ENCODE measurements around the gene PLD1. TPM values are rescaled to one million over a fixed set of nuclear protein-coding genes. Genes with fewer than 3 reads are reported as not detected.

The PLD1 gene
- total RNA-seq, 4 donors from 2014 or later, result 15.3 to 55.9 (median 45.4) TPM

- WGBS, 2 donors, result 86 to 89% methylated on average over 1 of the region's 1 CpG
Observed at GRCh38 chr3:171607452-171607851, 202.8 kb downstream of the PLD1 start.

GRCh38 chr3:171606151-171606751, 204.0 kb downstream of the PLD1 start:
- Histone ChIP-seq H3K4me3 (no peak overlapping the region), H3K9me3 (no peaks in the 10 kb centered on the region), H3K27ac (no peak overlapping the region), H3K36me3 (peaks cover 0 to 23% (median 0%) of the 10 kb centered on the region in 3 donors), H3K27me3 (no peaks in the 10 kb centered on the region), H3K4me1 (no peaks in the 10 kb centered on the region)
- WGBS, 2 donors, result 74 to 76% methylated on average over 6 of the region's 6 CpGs
- TF ChIP-seq CTCF (IDR thresholded peaks at IDR 0.05), result no peak
- TF ChIP-seq POLR2A (IDR thresholded peaks at IDR 0.05), result no peak
- no peak for TF ChIP-seq EP300 (IDR thresholded peaks at IDR 0.05)
- no peak for DNase-seq (ENCODE audit: low spot score in 2 of 2)

More at GRCh38 chr3:171607452-171607851, 202.8 kb downstream of the PLD1 start:
- TF ChIP-seq CTCF (IDR thresholded peaks at IDR 0.05) (no peak), POLR2A (IDR thresholded peaks at IDR 0.05) (no peak), EP300 (IDR thresholded peaks at IDR 0.05) (no peak)
- no peaks in the 10 kb centered on the region for H3K27me3 ChIP-seq
- no peak for DNase-seq (ENCODE audit: low spot score in 2 of 2)
- H3K4me1 ChIP-seq, result no peaks in the 10 kb centered on the region
- H3K27ac ChIP-seq, result no peak overlapping the region
- peaks cover 0 to 25% (median 0%) of the 10 kb centered on the region in 3 donors for H3K36me3 ChIP-seq
- no peak overlapping the region for H3K4me3 ChIP-seq
- no peaks in the 10 kb centered on the region for H3K9me3 ChIP-seq

GRCh38 chr3:171604370-171604769, 205.9 kb downstream of the PLD1 start:
- TF ChIP-seq EP300 (IDR thresholded peaks at IDR 0.05), result no peak
- TF ChIP-seq POLR2A (IDR thresholded peaks at IDR 0.05), result no peak
- TF ChIP-seq CTCF (IDR thresholded peaks at IDR 0.05), result no peak
- H3K27me3 ChIP-seq, result no peaks in the 10 kb centered on the region
- H3K4me3 ChIP-seq, result no peak overlapping the region
- no peak for DNase-seq (ENCODE audit: low spot score in 2 of 2)
- no peaks in the 10 kb centered on the region for H3K9me3 ChIP-seq
- no peaks in the 10 kb centered on the region for H3K4me1 ChIP-seq
- H3K27ac ChIP-seq, result no peak overlapping the region
- WGBS, 2 donors, result 92 to 93% methylated on average over 5 of the region's 5 CpGs
- peaks cover 0 to 15% (median 0%) of the 10 kb centered on the region in 3 donors for H3K36me3 ChIP-seq

DNA sequence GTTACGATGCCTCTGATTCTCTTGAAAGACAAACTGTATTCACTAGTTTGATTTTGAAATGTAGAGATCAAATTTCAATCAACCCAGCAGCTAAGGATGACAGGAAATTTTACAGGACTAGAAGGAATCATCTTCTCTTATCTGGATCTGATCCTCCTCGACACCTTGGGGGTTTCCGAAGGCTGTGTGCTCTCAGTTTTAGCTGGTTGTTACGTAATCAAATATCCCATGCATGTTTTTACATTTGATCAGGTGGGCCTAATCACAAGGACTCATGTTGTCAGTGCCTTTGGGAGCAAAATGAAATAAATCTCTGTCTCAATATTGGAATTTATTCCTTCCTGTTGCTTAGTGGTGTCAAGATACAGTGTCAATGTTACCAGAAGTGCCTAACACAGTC, 208.2 kb downstream of the PLD1 start:
- TF ChIP-seq EP300 (IDR thresholded peaks at IDR 0.05), result no peak
- TF ChIP-seq CTCF (IDR thresholded peaks at IDR 0.05), result no peak
- TF ChIP-seq POLR2A (IDR thresholded peaks at IDR 0.05), result no peak
- peaks cover 0 to 15% (median 0%) of the 10 kb centered on the region in 3 donors for H3K36me3 ChIP-seq
- no peaks in the 10 kb centered on the region for H3K27me3 ChIP-seq
- no peak overlapping the region for H3K27ac ChIP-seq
- H3K9me3 ChIP-seq, result no peaks in the 10 kb centered on the region
- H3K4me3 ChIP-seq, result no peak overlapping the region
- DNase-seq (ENCODE audit: low spot score in 2 of 2), result no peak
- WGBS, 2 donors, result 93 to 98% methylated on average over 4 of the region's 4 CpGs
- H3K4me1 ChIP-seq, result no peaks in the 10 kb centered on the region

DNA sequence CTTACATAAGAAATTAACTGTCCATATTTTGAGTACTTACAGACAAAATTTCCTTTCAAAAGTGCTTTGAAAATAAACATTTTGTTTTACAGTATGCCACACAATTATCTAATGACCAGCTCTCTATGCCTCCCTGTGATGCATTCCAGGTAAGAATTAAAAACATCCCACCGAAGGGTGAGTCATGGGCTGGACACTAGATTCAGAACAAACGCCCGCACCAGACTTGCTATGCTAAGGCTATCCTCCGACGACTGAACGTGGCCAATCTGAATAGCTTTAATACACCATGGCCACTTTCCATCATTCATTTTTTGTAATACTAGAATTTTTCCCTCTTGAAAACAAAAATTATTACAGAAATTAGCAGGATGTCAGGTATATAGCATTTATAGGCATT, 210.3 kb downstream of the PLD1 start:
- WGBS, 2 donors, result 87 to 89% methylated on average over 6 of the region's 6 CpGs
- H3K27ac ChIP-seq, result no peak overlapping the region
- H3K27me3 ChIP-seq, result no peaks in the 10 kb centered on the region
- no peak overlapping the region for H3K4me3 ChIP-seq
- TF ChIP-seq POLR2A (IDR thresholded peaks at IDR 0.05) (no peak), EP300 (IDR thresholded peaks at IDR 0.05) (no peak), CTCF (IDR thresholded peaks at IDR 0.05) (no peak)
- H3K9me3 ChIP-seq, result no peaks in the 10 kb centered on the region
- DNase-seq (ENCODE audit: low spot score in 2 of 2), result no peak
- H3K4me1 ChIP-seq, result no peaks in the 10 kb centered on the region
- peaks cover 0 to 15% (median 0%) of the 10 kb centered on the region in 3 donors for H3K36me3 ChIP-seq

All from tibial nerve (tissue), 4 donors.